A549 (cell line): Measurements from ENCODE around the gene STX1B. TPM values are rescaled to one million over a fixed set of nuclear protein-coding genes. Genes with fewer than 3 reads are reported as not detected.

Experiments
- ATAC-seq, 2 experiments: fragments of 200-7000 bp in 1 of 2; fragments of >200 bp in 1 of 2; cut with Nextera tagmentation in 1 of 2; cut with Tn5 transposase in 1 of 2; 3 replicates each; pipeline versions ENCODE4 v1.8.0 to v1.9.1; 2018 to 2020; ENCODE audit warnings: mild to moderate bottlenecking in 1 of 2, moderate library complexity in 1 of 2
- CTCF ChIA-PET: fragments of 300-600 bp; sonication (Branson Sonifier 250); formaldehyde crosslinking; extraction: SDS; loops from one replicate; lab custom pipeline; 2021; ENCODE audit warnings: antibody characterized with exemption, inconsistent platforms; lab: Yijun Ruan, JAX
- POLR2A ChIA-PET: fragments of 350-600 bp; formaldehyde crosslinking; extraction: SDS; loops from one replicate; lab custom pipeline; 2021; ENCODE audit warnings: antibody characterized with exemption, inconsistent platforms; lab: Yijun Ruan, JAX
- DNase-seq, 2 experiments: peaks; one replicate each; pipeline versions ENCODE4 v3.0.0 to v3.0.0-alpha.2; 2011 to 2016; ENCODE audit warnings: low read depth in 1 of 2, low spot score in 1 of 2
- FAIRE-seq: peaks from 2 replicates; lab custom pipeline; 2011; peaks lifted over from hg19 to GRCh38; lab: Jason Lieb, UNC
- H3K27ac ChIP-seq, 2 experiments: fragments of >200 bp; sonication (Bioruptor Twin); formaldehyde crosslinking; 3 replicates each; pipeline ENCODE4 v1.5.1; 2016 to 2017
- H3K4me1 ChIP-seq: fragments of >200 bp; sonication (Bioruptor Twin); formaldehyde crosslinking; 3 replicates; pipeline ENCODE4 v1.6.1; 2016
- H3K4me2 ChIP-seq: fragments of >200 bp; sonication (Bioruptor Twin); formaldehyde crosslinking; 3 replicates; pipeline ENCODE4 v1.6.1; 2016
- H3K4me3 ChIP-seq: fragments of >200 bp; sonication (Bioruptor Twin); formaldehyde crosslinking; 3 replicates; pipeline ENCODE4 v1.5.1; 2016
- H3K9me3 ChIP-seq: fragments of >200 bp; sonication (Bioruptor Twin); formaldehyde crosslinking; 3 replicates; pipeline ENCODE4 v1.6.1; 2016
- BHLHE40 ChIP-seq: IDR thresholded peaks from 2 replicates; pipeline ENCODE4 v1.6.1; 2012; ENCODE audit warnings: low read depth, low read length, inconsistent platforms
- CBX2 ChIP-seq: fragments of 200-600 bp; sonication (generic); IDR thresholded peaks from 2 replicates; pipeline ENCODE4 v1.6.1; 2016; ENCODE audit warnings: low read depth, mild to moderate bottlenecking, borderline replicate concordance
- CHD4 ChIP-seq: fragments of 200-600 bp; sonication (generic); IDR thresholded peaks from 2 replicates; pipeline ENCODE4 v1.6.1; 2016; ENCODE audit warnings: antibody characterized with exemption, mild to moderate bottlenecking, borderline replicate concordance
- E2F6 ChIP-seq: IDR thresholded peaks from 2 replicates; pipeline ENCODE4 v1.6.1; 2012; ENCODE audit warnings: low read depth, borderline replicate concordance
- EHF ChIP-seq: fragments of 250-450 bp; sonication (Bioruptor Pico); IDR thresholded peaks from 2 replicates; pipeline ENCODE4 v1.5.0; 2020; ENCODE audit warnings: mild to moderate bottlenecking
- ELK1 ChIP-seq: fragments of 150-350 bp; IDR thresholded peaks from 2 replicates; pipeline ENCODE4 v1.6.1; 2014; ENCODE audit warnings: low read depth, mild to moderate bottlenecking, low read length
- FOSL2 ChIP-seq, 2 experiments: fragments of 450-650 bp in 1 of 2; fragments of >200 bp in 1 of 2; sonication (Bioruptor Twin) in 1 of 2; formaldehyde crosslinking; IDR thresholded peaks; 2 replicates each; pipeline versions ENCODE4 v1.5.0 to v1.6.1; 2016 to 2020; ENCODE audit warnings: mild to moderate bottlenecking in 1 of 2, moderate library complexity in 1 of 2
- HDAC2 ChIP-seq: fragments of 200-600 bp; sonication (generic); IDR thresholded peaks from 2 replicates; pipeline ENCODE4 v1.6.1; 2016
- HMGXB4 ChIP-seq: fragments of 250-450 bp; sonication (Bioruptor Pico); IDR thresholded peaks from 2 replicates; pipeline ENCODE4 v1.5.0; 2021; ENCODE audit warnings: mild to moderate bottlenecking, moderate library complexity, borderline replicate concordance
- HOXB13 ChIP-seq: fragments of 250-450 bp; sonication (Bioruptor Pico); IDR thresholded peaks from 2 replicates; pipeline ENCODE4 v1.5.0; 2020; ENCODE audit warnings: low read depth, mild to moderate bottlenecking, moderate library complexity
- HOXB5 ChIP-seq: fragments of 250-450 bp; sonication (Bioruptor Pico); IDR thresholded peaks from 2 replicates; pipeline ENCODE4 v1.5.0; 2020; ENCODE audit warnings: mild to moderate bottlenecking, moderate library complexity
- JUN ChIP-seq, 2 experiments: fragments of >200 bp; sonication (Bioruptor Twin); formaldehyde crosslinking; IDR thresholded peaks; 2 replicates in 1 of 2; 3 replicates in 1 of 2; pipeline ENCODE4 v1.6.1; 2016 to 2017
- KDM5A ChIP-seq: fragments of 200-600 bp; sonication (generic); IDR thresholded peaks from 2 replicates; pipeline ENCODE4 v1.6.1; 2016; ENCODE audit warnings: antibody characterized with exemption, mild to moderate bottlenecking
- NFE2L2 ChIP-seq: fragments of 150-350 bp; conservative IDR thresholded peaks from 2 replicates; pipeline ENCODE4 v1.6.1; 2014; ENCODE audit warnings: low read length
- NR3C1 ChIP-seq: fragments of >200 bp; sonication (Bioruptor Twin); formaldehyde crosslinking; IDR thresholded peaks from 3 replicates; pipeline ENCODE4 v1.6.1; 2017
- RFX5 ChIP-seq: fragments of 450-650 bp; IDR thresholded peaks from 2 replicates; pipeline ENCODE4 v1.7.1; 2014; ENCODE audit warnings: antibody characterized with exemption, mild to moderate bottlenecking, moderate library complexity
- RNF2 ChIP-seq: fragments of 200-600 bp; sonication (generic); IDR thresholded peaks from 2 replicates; pipeline ENCODE4 v1.6.1; 2016; ENCODE audit warnings: low read depth, mild to moderate bottlenecking, antibody characterized with exemption, moderate library complexity, borderline replicate concordance
- TP53 ChIP-seq: fragments of 250-450 bp; sonication (Bioruptor Pico); IDR thresholded peaks from 2 replicates; pipeline ENCODE4 v1.5.0; 2021; ENCODE audit warnings: mild to moderate bottlenecking, moderate library complexity
- ZNF302 ChIP-seq: fragments of 250-450 bp; sonication (Bioruptor Pico); IDR thresholded peaks from 2 replicates; pipeline ENCODE4 v1.9.0; 2021; ENCODE audit warnings: inconsistent platforms, mild to moderate bottlenecking, moderate library complexity
- WGBS: methylation state at CpG from one replicate; pipeline ENCODE4 v1.1.6; 2017; ENCODE audit errors: missing lambda C conversion rate; 5-methylcytosine and 5-hydroxymethylcytosine counted together
- polyA minus RNA-seq: library from RNA; depleted of rRNA, polyadenylated mRNA; stranded (reverse); fragments of >200 nt; gene quantifications from 2 replicates; pipeline ENCODE4 v1.2.3, GENCODE V29; 2011; rRNA and poly(A)+ RNA removed
- polyA plus RNA-seq, 4 experiments: library from polyadenylated mRNA; depleted of rRNA in 3 of 4; stranded (reverse); fragments of >200 nt; fragmentation: RNase III in 1 of 4; extraction: RNeasy Plus Mini Kit Qiagen cat#74134 plus additional on column Dnase treatment in 1 of 4; gene quantifications; 2 replicates in 3 of 4; 3 replicates in 1 of 4; pipeline ENCODE4 v1.2.3, GENCODE V29; 2011 to 2017
- TF ChIP-seq, protein P1 (sequence below): fragments of >200 bp; sonication (Bioruptor Twin); formaldehyde crosslinking; IDR thresholded peaks from 3 replicates; pipeline ENCODE4 v1.6.1; 2016
- TF ChIP-seq, protein P2 (sequence below): IDR thresholded peaks from 2 replicates; pipeline ENCODE4 v1.6.1; 2012
- TF ChIP-seq, protein P3 (sequence below): IDR thresholded peaks from 2 replicates; pipeline ENCODE4 v1.6.1; 2012

Gene STX1B
- polyA plus RNA-seq (2011; rRNA removed) (2.6 and 2.7 TPM in 2 replicates), polyA plus RNA-seq (2017; fragmentation: RNase III; extraction: RNeasy Plus Mini Kit Qiagen cat#74134 plus additional on column Dnase treatment) (2.4 to 4.4 TPM (median 2.8 TPM) in 3 replicates), polyA minus RNA-seq (7.2 and 9.9 TPM in 2 replicates)
- 2.4 and 2.5 TPM in 2 replicates for polyA plus RNA-seq (2012; cell fraction: cytosol; rRNA removed)
- 14.1 and 14.8 TPM in 2 replicates for polyA plus RNA-seq (2012; cell fraction: nucleus; rRNA removed)

DNA sequence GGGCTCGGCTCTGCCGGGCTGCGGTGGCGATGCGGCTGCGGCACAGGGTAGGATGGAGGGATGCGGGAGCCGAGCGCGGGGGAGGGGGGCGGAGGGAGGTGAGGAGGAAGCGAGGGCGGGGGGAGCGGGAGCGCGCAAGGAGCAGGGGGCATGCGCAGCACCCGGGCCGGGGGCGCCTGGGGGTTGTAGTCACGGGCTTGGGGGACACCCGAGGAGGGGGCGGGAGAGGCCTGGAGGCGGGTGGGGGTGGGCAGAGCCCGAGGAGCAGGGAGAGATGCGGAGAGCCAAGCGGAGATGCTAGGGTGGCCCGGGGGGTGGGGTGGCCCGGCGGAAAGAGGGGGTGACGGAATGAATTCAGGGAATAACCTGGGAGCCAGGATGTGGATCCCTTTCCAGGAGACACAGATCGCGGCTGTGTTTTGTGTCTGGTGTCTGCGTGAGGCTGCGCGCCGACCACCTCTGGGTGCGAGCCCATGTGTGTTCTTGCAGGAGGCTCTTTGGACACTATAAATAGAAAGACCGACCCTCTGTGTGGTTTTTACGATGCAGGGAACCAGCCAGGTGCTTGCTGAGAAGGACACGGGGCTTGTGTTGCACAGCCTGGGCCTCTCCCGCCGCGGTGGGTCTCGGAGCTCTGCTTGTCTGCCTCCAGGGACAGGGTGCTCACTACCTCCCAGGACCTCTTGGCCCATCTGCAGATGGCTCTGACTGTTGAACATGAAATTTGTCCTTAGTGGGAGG is at the start of gene STX1B:
TSS of gene STX1B (minus strand) at position 54 of the 741 bp plus-strand sequence. CDS start 242 bp downstream, outside the sequence.
- DNase-seq (no peak), FAIRE-seq (no peak), ATAC-seq (no peak)
- Histone ChIP-seq H3K4me3 (no peak within 1 kb of the TSS), H3K9me3 (no peaks in the 10 kb centered on the region), H3K4me2 (peak within 1 kb of the TSS; percentile 47; the same call in 2 of the 3 replicates), H3K27ac (peak within 1 kb of the TSS in 1 of 2 experiments; percentile 77; a peak in 3 of 6 replicates), H3K4me1 (peaks cover 5% of the 10 kb centered on the region; the same call in 1 of the 3 replicates)
- TF ChIP-seq FOSL2 (IDR thresholded peaks at IDR 0.05), result no peak
- TF ChIP-seq FOSL2 (CRISPR knock-in tag; IDR thresholded peaks at IDR 0.05), result no peak
- no peak for TF ChIP-seq HMGXB4
- TF ChIP-seq TP53 (CRISPR knock-in tag), result no peak
- no peak for TF ChIP-seq HOXB5 (CRISPR knock-in tag)
- TF ChIP-seq NFE2L2, result no peak
- TF ChIP-seq RFX5, result no peak
- POLR2A ChIA-PET, result no interaction called here
- CTCF ChIA-PET, result interaction anchor here (2.6 kb wide), 1 partner anchor 26 kb away, joined by 14 read pairs; the partner anchor contains the start of gene HSD3B7
- WGBS, result 79% methylated on average over 17 of the region's 45 CpGs

GRCh38 chr16:31055613-31056012 is 45.2 kb upstream of the STX1B start:
- Histone ChIP-seq H3K4me1 (peaks cover 18% of the 10 kb centered on the region), H3K4me2 (no peak overlapping the region), H3K27ac (no peak overlapping the region), H3K9me3 (no peaks in the 10 kb centered on the region), H3K4me3 (no peak overlapping the region)
- 0 out of 6 replicates have a peak, but pooled peaks of 1 of the 2 experiments have one; percentile 17 for ATAC-seq
- ChIA-PET CTCF (interaction anchor here (1.1 to 1.7 kb wide), 2 partner anchors 70 to 87 kb away, joined by 4 to 9 read pairs; partner anchors contain the start of gene HSD3B7), POLR2A (no interaction called here)
- 87% methylated on average over 4 of the region's 4 CpGs for WGBS
- TF ChIP-seq BHLHE40, result no peak
- no peak for TF ChIP-seq KDM5A
- TF ChIP-seq CHD4, result no peak
- TF ChIP-seq, protein P1, sequence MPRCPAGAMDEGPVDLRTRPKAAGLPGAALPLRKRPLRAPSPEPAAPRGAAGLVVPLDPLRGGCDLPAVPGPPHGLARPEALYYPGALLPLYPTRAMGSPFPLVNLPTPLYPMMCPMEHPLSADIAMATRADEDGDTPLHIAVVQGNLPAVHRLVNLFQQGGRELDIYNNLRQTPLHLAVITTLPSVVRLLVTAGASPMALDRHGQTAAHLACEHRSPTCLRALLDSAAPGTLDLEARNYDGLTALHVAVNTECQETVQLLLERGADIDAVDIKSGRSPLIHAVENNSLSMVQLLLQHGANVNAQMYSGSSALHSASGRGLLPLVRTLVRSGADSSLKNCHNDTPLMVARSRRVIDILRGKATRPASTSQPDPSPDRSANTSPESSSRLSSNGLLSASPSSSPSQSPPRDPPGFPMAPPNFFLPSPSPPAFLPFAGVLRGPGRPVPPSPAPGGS, result no peak
- no peak for DNase-seq
- FAIRE-seq, result no peak

DNA sequence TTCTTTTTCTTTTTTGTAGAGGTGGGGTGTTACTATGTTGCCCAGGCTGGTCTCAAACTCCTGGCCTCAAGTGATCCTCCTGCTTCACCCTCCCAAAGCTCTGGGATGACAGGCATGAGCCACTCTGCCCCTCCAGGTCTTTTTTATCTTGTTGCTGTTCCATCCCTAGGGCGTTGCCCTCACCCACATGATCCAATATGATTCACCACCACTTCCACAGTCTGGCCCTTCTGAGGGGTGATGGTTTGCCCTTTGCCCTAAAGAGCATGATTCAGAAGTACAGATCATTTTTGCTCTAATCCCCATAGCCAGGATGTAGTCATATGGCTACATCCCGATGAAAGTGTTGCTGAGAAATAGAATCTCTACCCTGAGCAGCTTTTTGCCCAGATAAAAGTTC is 41.7 kb upstream of the STX1B start:
- ChIA-PET POLR2A (interaction anchor here (0.6 to 1.6 kb wide), 3 partner anchors 13 to 69 kb away, joined by 3 to 13 read pairs (median 6); partner anchors contain the start of genes ZNF646 and ZNF668), CTCF (interaction anchor here (1.2 to 2.2 kb wide), 4 partner anchors 14 to 90 kb away, joined by 5 to 6 read pairs (median 6); partner anchors contain the start of gene HSD3B7)
- H3K4me1 ChIP-seq, result peaks cover 18% of the 10 kb centered on the region
- FAIRE-seq (peak; percentile 88), ATAC-seq (peak; percentile 96 to 98), DNase-seq (peak; percentile 90)
- H3K4me2 ChIP-seq, result peak overlapping the region; percentile 71
- no peaks in the 10 kb centered on the region for H3K9me3 ChIP-seq
- no peak overlapping the region for H3K4me3 ChIP-seq
- peak overlapping the region; percentile 82 to 88 for H3K27ac ChIP-seq
- WGBS, result 0% methylated on average over 2 of the region's 2 CpGs
- TF ChIP-seq E2F6 (0 out of 2 replicates have a peak, but pooled peaks have one; percentile 38), EHF (CRISPR knock-in tag) (no peak), ZNF302 (CRISPR knock-in tag) (no peak), FOSL2 (IDR thresholded peaks at IDR 0.05) (peak; percentile 76), FOSL2 (CRISPR knock-in tag; IDR thresholded peaks at IDR 0.05) (peak; percentile 90), ELK1 (no peak), CBX2 (no peak), RFX5 (no peak), NR3C1 (no peak), RNF2 (no peak), JUN (IDR thresholded peaks at IDR 0.05) (peak; percentile 60 to 71; a peak in 3 of 5 replicates), HOXB13 (CRISPR knock-in tag) (no peak), HDAC2 (no peak)
- TF ChIP-seq, protein P2, sequence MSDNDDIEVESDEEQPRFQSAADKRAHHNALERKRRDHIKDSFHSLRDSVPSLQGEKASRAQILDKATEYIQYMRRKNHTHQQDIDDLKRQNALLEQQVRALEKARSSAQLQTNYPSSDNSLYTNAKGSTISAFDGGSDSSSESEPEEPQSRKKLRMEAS, result peak; percentile 76; the same call in 1 of the 2 replicates
- TF ChIP-seq, protein P1, result no peak
- TF ChIP-seq, protein P3, sequence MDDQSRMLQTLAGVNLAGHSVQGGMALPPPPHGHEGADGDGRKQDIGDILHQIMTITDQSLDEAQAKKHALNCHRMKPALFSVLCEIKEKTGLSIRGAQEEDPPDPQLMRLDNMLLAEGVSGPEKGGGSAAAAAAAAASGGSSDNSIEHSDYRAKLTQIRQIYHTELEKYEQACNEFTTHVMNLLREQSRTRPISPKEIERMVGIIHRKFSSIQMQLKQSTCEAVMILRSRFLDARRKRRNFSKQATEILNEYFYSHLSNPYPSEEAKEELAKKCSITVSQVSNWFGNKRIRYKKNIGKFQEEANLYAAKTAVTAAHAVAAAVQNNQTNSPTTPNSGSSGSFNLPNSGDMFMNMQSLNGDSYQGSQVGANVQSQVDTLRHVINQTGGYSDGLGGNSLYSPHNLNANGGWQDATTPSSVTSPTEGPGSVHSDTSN, result no peak
